ENCODE results near the gene CA14. TPM values are rescaled to one million over a fixed set of nuclear protein-coding genes. Genes with fewer than 3 reads are reported as not detected.
A peak's percentile ranks its signal among the peaks of the same experiment; 100 is the strongest.
"Not testable (repeated sequence)": the region's sequence is repeated elsewhere in the genome, so short reads cannot be mapped to it uniquely, and the experiment has no call there.

The CA14 gene
- total RNA-seq, 1 experiment from 2014 or later = 2.0 TPM

GRCh38 chr1:150235294-150235851 is 22.2 kb upstream of the CA14 start:
- POLR2A ChIA-PET (ENCODE audit: low non-redundant PET) = no interaction called here
- intact Hi-C loops (cut with micrococcal nuclease; ENCODE audit: unreplicated experiment) = loop anchor here (2.0 kb wide), 1 partner anchor 15 kb away; no protein-coding TSS in a partner anchor
- peak; percentile 30 for DNase-seq (ENCODE audit: low spot score)
- CTCF ChIA-PET = no interaction called here
- Histone ChIP-seq H3K4me1 (ENCODE audit: insufficient read depth, low read length, poor library complexity, severe bottlenecking) (peaks cover 7% of the 10 kb centered on the region), H3K27me3 (replicated peaks; ENCODE audit: insufficient read depth, low read depth, low read length, poor library complexity) (no peaks in the 10 kb centered on the region), H3K4me3 (ENCODE audit: low read depth, low read length, poor library complexity, severe bottlenecking) (peak overlapping the region; percentile 77), H3K36me3 (ENCODE audit: insufficient read depth, low read length, poor library complexity, severe bottlenecking) (peaks cover 15% of the 10 kb centered on the region), H3K27ac (ENCODE audit: low read depth, low read length, poor library complexity, severe bottlenecking) (peak overlapping the region; percentile 95), H3K9me3 (ENCODE audit: low read depth, low read length, poor library complexity, severe bottlenecking) (no peaks in the 10 kb centered on the region)
- TSS peak; percentile 80 for BruUV-seq (replicated peaks)
- no peak for TF ChIP-seq EZH2 (IDR thresholded peaks at IDR 0.05; ENCODE audit: borderline replicate concordance, low read depth, low read length, poor library complexity, severe bottlenecking)
- TF ChIP-seq, protein P1, sequence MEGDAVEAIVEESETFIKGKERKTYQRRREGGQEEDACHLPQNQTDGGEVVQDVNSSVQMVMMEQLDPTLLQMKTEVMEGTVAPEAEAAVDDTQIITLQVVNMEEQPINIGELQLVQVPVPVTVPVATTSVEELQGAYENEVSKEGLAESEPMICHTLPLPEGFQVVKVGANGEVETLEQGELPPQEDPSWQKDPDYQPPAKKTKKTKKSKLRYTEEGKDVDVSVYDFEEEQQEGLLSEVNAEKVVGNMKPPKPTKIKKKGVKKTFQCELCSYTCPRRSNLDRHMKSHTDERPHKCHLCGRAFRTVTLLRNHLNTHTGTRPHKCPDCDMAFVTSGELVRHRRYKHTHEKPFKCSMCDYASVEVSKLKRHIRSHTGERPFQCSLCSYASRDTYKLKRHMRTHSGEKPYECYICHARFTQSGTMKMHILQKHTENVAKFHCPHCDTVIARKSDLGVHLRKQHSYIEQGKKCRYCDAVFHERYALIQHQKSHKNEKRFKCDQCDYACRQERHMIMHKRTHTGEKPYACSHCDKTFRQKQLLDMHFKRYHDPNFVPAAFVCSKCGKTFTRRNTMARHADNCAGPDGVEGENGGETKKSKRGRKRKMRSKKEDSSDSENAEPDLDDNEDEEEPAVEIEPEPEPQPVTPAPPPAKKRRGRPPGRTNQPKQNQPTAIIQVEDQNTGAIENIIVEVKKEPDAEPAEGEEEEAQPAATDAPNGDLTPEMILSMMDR (conservative IDR thresholded peaks at IDR 0.05; ENCODE audit: low read depth, low read length) = no peak

DNA sequence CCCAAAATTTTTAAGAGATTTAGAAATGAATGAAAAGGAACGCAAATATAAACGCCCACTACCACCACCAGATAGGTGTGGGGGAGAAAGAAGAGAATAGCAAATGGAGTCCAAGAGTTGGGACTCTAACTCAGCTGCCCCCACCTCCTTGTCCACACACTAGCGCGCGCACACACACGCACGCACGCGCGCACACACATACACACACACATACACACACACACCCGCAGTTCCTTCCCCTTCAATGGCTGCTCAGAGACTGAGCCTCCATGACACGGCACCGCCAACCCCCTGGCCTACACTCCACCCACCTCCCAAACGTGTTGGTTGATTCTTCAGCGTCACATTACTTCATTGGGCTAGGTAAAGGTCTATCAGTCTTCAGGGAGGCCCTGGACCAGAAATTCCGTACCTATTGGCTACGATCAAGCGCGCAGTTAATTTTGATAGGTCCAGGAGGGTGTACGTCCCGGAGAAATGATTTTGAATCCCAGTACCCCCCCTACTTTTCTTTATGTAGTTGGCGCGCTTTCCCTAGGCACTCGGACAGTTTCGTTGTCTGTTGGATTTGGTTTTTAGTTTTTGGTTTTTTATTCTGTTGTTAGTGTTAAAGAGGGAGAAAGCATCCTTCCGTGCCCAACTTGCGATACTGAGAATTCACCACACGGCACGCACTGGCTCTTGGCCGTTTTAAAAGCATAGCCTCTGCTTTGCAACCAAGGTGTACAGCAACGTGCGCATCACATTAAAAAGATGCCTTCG is 21.5 kb upstream of the CA14 start, which contains the start of gene ANP32E:
Gene ANP32E (minus strand): TSS at position 261 of the 762 bp plus-strand sequence. CDS start 326 bp downstream, outside the sequence.
- TF ChIP-seq EZH2 (IDR thresholded peaks at IDR 0.05; ENCODE audit: borderline replicate concordance, low read depth, low read length, poor library complexity, severe bottlenecking) = no peak
- CTCF ChIA-PET = no interaction called here
- BruUV-seq (replicated peaks) = no TSS peak
- Histone ChIP-seq H3K4me3 (ENCODE audit: low read depth, low read length, poor library complexity, severe bottlenecking) (peak within 1 kb of the TSS; percentile 77), H3K27ac (ENCODE audit: low read depth, low read length, poor library complexity, severe bottlenecking) (peak within 1 kb of the TSS; percentile 95), H3K36me3 (ENCODE audit: insufficient read depth, low read length, poor library complexity, severe bottlenecking) (peaks cover 8% of the 10 kb centered on the region), H3K4me1 (ENCODE audit: insufficient read depth, low read length, poor library complexity, severe bottlenecking) (peaks cover 7% of the 10 kb centered on the region), H3K9me3 (ENCODE audit: low read depth, low read length, poor library complexity, severe bottlenecking) (no peaks in the 10 kb centered on the region), H3K27me3 (replicated peaks; ENCODE audit: insufficient read depth, low read depth, low read length, poor library complexity) (no peaks in the 10 kb centered on the region)
- intact Hi-C loops (cut with micrococcal nuclease; ENCODE audit: unreplicated experiment) = loop anchor here (2.0 kb wide), 1 partner anchor 15 kb away; no protein-coding TSS in a partner anchor
- POLR2A ChIA-PET (ENCODE audit: low non-redundant PET) = no interaction called here
- DNase-seq (ENCODE audit: low spot score) = peak; percentile 100

- DNase-seq (ENCODE audit: low spot score) = no peak
- H3K36me3 ChIP-seq (ENCODE audit: insufficient read depth, low read length, poor library complexity, severe bottlenecking) = peaks cover 2% of the 10 kb centered on the region
- TSS peak; percentile 80 for BruUV-seq (replicated peaks)
- no peaks in the 10 kb centered on the region for H3K9me3 ChIP-seq (ENCODE audit: low read depth, low read length, poor library complexity, severe bottlenecking)
- H3K4me3 ChIP-seq (ENCODE audit: low read depth, low read length, poor library complexity, severe bottlenecking) = peak overlapping the region; percentile 77
- no peaks in the 10 kb centered on the region for H3K27me3 ChIP-seq (replicated peaks; ENCODE audit: insufficient read depth, low read depth, low read length, poor library complexity)
- H3K4me1 ChIP-seq (ENCODE audit: insufficient read depth, low read length, poor library complexity, severe bottlenecking) = peaks cover 7% of the 10 kb centered on the region
- intact Hi-C loops (cut with micrococcal nuclease; ENCODE audit: unreplicated experiment) = no loop called here
- no peak for TF ChIP-seq EZH2 (IDR thresholded peaks at IDR 0.05; ENCODE audit: borderline replicate concordance, low read depth, low read length, poor library complexity, severe bottlenecking)
- TF ChIP-seq, protein P1 (conservative IDR thresholded peaks at IDR 0.05; ENCODE audit: low read depth, low read length) = no peak
- H3K27ac ChIP-seq (ENCODE audit: low read depth, low read length, poor library complexity, severe bottlenecking) = peak overlapping the region; percentile 95
- ChIA-PET POLR2A (ENCODE audit: low non-redundant PET) (no interaction called here), CTCF (interaction anchor here (0.6 kb wide), 1 partner anchor 19 kb away, joined by 3 read pairs; no protein-coding TSS in a partner anchor)
Observed at GRCh38 chr1:150236614-150237100, 20.9 kb upstream of the CA14 start.

- H3K4me1 ChIP-seq (ENCODE audit: insufficient read depth, low read length, poor library complexity, severe bottlenecking); POLR2A ChIA-PET (ENCODE audit: low non-redundant PET); intact Hi-C loops (cut with micrococcal nuclease; ENCODE audit: unreplicated experiment); H3K4me3 ChIP-seq (ENCODE audit: low read depth, low read length, poor library complexity, severe bottlenecking); BruUV-seq (replicated peaks); H3K36me3 ChIP-seq (ENCODE audit: insufficient read depth, low read length, poor library complexity, severe bottlenecking); H3K27me3 ChIP-seq (replicated peaks; ENCODE audit: insufficient read depth, low read depth, low read length, poor library complexity); H3K9me3 ChIP-seq (ENCODE audit: low read depth, low read length, poor library complexity, severe bottlenecking); DNase-seq (ENCODE audit: low spot score): not testable (repeated sequence)
- CTCF ChIA-PET = interaction anchor here (0.6 kb wide), 1 partner anchor 19 kb away, joined by 3 read pairs; no protein-coding TSS in a partner anchor
- peak overlapping the region; percentile 95 for H3K27ac ChIP-seq (ENCODE audit: low read depth, low read length, poor library complexity, severe bottlenecking)
Observed at GRCh38 chr1:150237176-150237575, 20.4 kb upstream of the CA14 start.

All from A673 (cell line).